ENCODE measurements around the gene GPRASP1. TPM values are rescaled to one million over a fixed set of nuclear protein-coding genes. Genes with fewer than 3 reads are reported as not detected.

GPRASP1 gene
- total RNA-seq, 1 experiment from 2014 or later = 0.58 TPM

GRCh38 chrX:102652031-102652688, 877 bp downstream of the GPRASP1 start:
- TF ChIP-seq EZH2 (IDR thresholded peaks at IDR 0.05; ENCODE audit: low read length, unreplicated experiment) (no peak), EZH2phosphoT487 (IDR thresholded peaks at IDR 0.05; ENCODE audit: borderline replicate concordance, low read length) (no peak)
- TF ChIP-seq, protein P1, sequence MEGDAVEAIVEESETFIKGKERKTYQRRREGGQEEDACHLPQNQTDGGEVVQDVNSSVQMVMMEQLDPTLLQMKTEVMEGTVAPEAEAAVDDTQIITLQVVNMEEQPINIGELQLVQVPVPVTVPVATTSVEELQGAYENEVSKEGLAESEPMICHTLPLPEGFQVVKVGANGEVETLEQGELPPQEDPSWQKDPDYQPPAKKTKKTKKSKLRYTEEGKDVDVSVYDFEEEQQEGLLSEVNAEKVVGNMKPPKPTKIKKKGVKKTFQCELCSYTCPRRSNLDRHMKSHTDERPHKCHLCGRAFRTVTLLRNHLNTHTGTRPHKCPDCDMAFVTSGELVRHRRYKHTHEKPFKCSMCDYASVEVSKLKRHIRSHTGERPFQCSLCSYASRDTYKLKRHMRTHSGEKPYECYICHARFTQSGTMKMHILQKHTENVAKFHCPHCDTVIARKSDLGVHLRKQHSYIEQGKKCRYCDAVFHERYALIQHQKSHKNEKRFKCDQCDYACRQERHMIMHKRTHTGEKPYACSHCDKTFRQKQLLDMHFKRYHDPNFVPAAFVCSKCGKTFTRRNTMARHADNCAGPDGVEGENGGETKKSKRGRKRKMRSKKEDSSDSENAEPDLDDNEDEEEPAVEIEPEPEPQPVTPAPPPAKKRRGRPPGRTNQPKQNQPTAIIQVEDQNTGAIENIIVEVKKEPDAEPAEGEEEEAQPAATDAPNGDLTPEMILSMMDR (conservative IDR thresholded peaks at IDR 0.05; ENCODE audit: low read depth, low read length) = no peak
- H3K27me3 ChIP-seq (ENCODE audit: low read length) = no peaks in the 10 kb centered on the region
- H3K79me2 ChIP-seq (ENCODE audit: low read length) = no peaks in the 10 kb centered on the region
- no peaks in the 10 kb centered on the region for H3K9me3 ChIP-seq (ENCODE audit: low read length)
- H3K4me3 ChIP-seq (ENCODE audit: low read length) = no peak overlapping the region
- H3K4me1 ChIP-seq (ENCODE audit: insufficient read depth, low read length) = no peaks in the 10 kb centered on the region
- ChIA-PET CTCF (no interaction called here), POLR2A (ENCODE audit: unreplicated experiment) (no interaction called here)
- no peaks in the 10 kb centered on the region for H4K20me1 ChIP-seq (ENCODE audit: low read length)
- H2AFZ ChIP-seq (ENCODE audit: low read length) = no peak overlapping the region
- H3K36me3 ChIP-seq (ENCODE audit: low read depth, low read length) = no peaks in the 10 kb centered on the region
- no TSS peak for BruUV-seq (replicated peaks)
- H3K27ac ChIP-seq (ENCODE audit: low read length) = no peak overlapping the region
- H3K9me2 ChIP-seq (replicated peaks; ENCODE audit: low read length) = no peaks in the 10 kb centered on the region
- intact Hi-C loops (cut with micrococcal nuclease) = no loop called here
- no peaks in the 10 kb centered on the region for H3F3A ChIP-seq (ENCODE audit: low read length, unreplicated experiment)
- H3K9ac ChIP-seq (ENCODE audit: low read length) = no peak overlapping the region
- DNase-seq (no peak), ATAC-seq (no peak)
- H3K4me2 ChIP-seq (ENCODE audit: low read length) = no peak overlapping the region

- Histone ChIP-seq H3K27ac (ENCODE audit: low read length) (no peak overlapping the region), H3K4me1 (ENCODE audit: insufficient read depth, low read length) (no peaks in the 10 kb centered on the region), H4K20me1 (ENCODE audit: low read length) (no peaks in the 10 kb centered on the region), H3K79me2 (ENCODE audit: low read length) (no peaks in the 10 kb centered on the region), H3K27me3 (ENCODE audit: low read length) (no peaks in the 10 kb centered on the region), H3K4me2 (ENCODE audit: low read length) (no peak overlapping the region), H2AFZ (ENCODE audit: low read length) (no peak overlapping the region), H3K9me2 (replicated peaks; ENCODE audit: low read length) (no peaks in the 10 kb centered on the region), H3K4me3 (ENCODE audit: low read length) (no peak overlapping the region), H3F3A (ENCODE audit: low read length, unreplicated experiment) (no peaks in the 10 kb centered on the region), H3K9me3 (ENCODE audit: low read length) (no peaks in the 10 kb centered on the region), H3K36me3 (ENCODE audit: low read depth, low read length) (no peaks in the 10 kb centered on the region), H3K9ac (ENCODE audit: low read length) (no peak overlapping the region)
- CTCF ChIA-PET = no interaction called here
- TF ChIP-seq EZH2 (IDR thresholded peaks at IDR 0.05; ENCODE audit: low read length, unreplicated experiment) (no peak), EZH2phosphoT487 (IDR thresholded peaks at IDR 0.05; ENCODE audit: borderline replicate concordance, low read length) (no peak)
- TF ChIP-seq, protein P1 (conservative IDR thresholded peaks at IDR 0.05; ENCODE audit: low read depth, low read length) = no peak
- POLR2A ChIA-PET (ENCODE audit: unreplicated experiment) = no interaction called here
- ATAC-seq (no peak), DNase-seq (no peak)
- no TSS peak for BruUV-seq (replicated peaks)
- intact Hi-C loops (cut with micrococcal nuclease) = no loop called here
Observed at GRCh38 chrX:102654696-102655095, 3.4 kb downstream of the GPRASP1 start.

DNA sequence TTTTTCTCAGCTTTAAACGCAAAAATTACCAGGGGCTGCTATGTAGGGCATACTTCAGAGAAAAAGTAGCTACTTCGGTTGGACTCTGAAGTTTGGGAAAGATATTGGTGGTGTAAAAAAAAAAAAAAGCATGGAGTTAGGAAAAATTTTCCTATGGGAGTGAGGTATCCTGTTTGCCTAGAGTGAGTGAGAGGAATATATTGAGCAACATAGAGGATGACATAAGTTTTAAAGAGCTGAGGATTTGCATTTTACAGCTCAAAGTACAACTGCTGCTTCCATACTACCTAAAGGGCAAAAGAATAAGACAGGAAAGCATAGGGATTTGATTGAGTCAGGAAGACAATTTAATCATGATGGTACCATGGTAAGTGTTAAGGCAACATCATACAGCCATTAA, 7.3 kb downstream of the GPRASP1 start:
- Histone ChIP-seq H3F3A (ENCODE audit: low read length, unreplicated experiment) (no peaks in the 10 kb centered on the region), H3K9me3 (ENCODE audit: low read length) (no peaks in the 10 kb centered on the region), H3K9me2 (replicated peaks; ENCODE audit: low read length) (no peaks in the 10 kb centered on the region), H3K4me3 (ENCODE audit: low read length) (no peak overlapping the region), H3K79me2 (ENCODE audit: low read length) (no peaks in the 10 kb centered on the region), H3K4me2 (ENCODE audit: low read length) (no peak overlapping the region), H3K27ac (ENCODE audit: low read length) (no peak overlapping the region), H3K4me1 (ENCODE audit: insufficient read depth, low read length) (no peaks in the 10 kb centered on the region), H3K9ac (ENCODE audit: low read length) (no peak overlapping the region), H4K20me1 (ENCODE audit: low read length) (no peaks in the 10 kb centered on the region), H2AFZ (ENCODE audit: low read length) (no peak overlapping the region), H3K27me3 (ENCODE audit: low read length) (no peaks in the 10 kb centered on the region), H3K36me3 (ENCODE audit: low read depth, low read length) (no peaks in the 10 kb centered on the region)
- intact Hi-C loops (cut with micrococcal nuclease) = no loop called here
- no peak for TF ChIP-seq EZH2phosphoT487 (IDR thresholded peaks at IDR 0.05; ENCODE audit: borderline replicate concordance, low read length)
- no peak for TF ChIP-seq EZH2 (IDR thresholded peaks at IDR 0.05; ENCODE audit: low read length, unreplicated experiment)
- TF ChIP-seq, protein P1 (conservative IDR thresholded peaks at IDR 0.05; ENCODE audit: low read depth, low read length) = no peak
- ChIA-PET POLR2A (ENCODE audit: unreplicated experiment) (no interaction called here), CTCF (interaction anchor here (0.5 kb wide), 1 partner anchor 203 kb away, joined by 3 read pairs; no protein-coding TSS in a partner anchor)
- no TSS peak for BruUV-seq (replicated peaks)
- DNase-seq (no peak), ATAC-seq (no peak)
